H9 (cell line): ENCODE results near the gene FOXK1. TPM values are rescaled to one million over a fixed set of nuclear protein-coding genes. Genes with fewer than 3 reads are reported as not detected.

Source experiments
- DNase-seq: peaks from one replicate; pipeline ENCODE4 v3.0.0-alpha.2; 2017
- H2AFZ ChIP-seq: one replicate; pipeline ENCODE4 v1.6.1; 2013; ENCODE audit warnings: mild to moderate bottlenecking, low read length, control low read depth, moderate library complexity
- H2AK5ac ChIP-seq: 2 replicates; pipeline ENCODE4 v1.6.1; 2013; ENCODE audit warnings: low read length, control low read depth, mixed read lengths; ENCODE audit not compliant: insufficient read length
- H2BK120ac ChIP-seq: one replicate; pipeline ENCODE4 v1.6.1; 2013; ENCODE audit warnings: low read depth, mild to moderate bottlenecking, low read length, control low read depth, inconsistent platforms; ENCODE audit not compliant: poor library complexity, severe bottlenecking
- H2BK12ac ChIP-seq: 2 replicates; pipeline ENCODE4 v1.6.1; 2013; ENCODE audit warnings: low read length, control low read depth, mixed read lengths, low read depth; ENCODE audit not compliant: insufficient read length
- H2BK15ac ChIP-seq: 2 replicates; pipeline ENCODE4 v1.6.1; 2013; ENCODE audit warnings: low read depth, low read length, control low read depth
- H2BK20ac ChIP-seq: one replicate; pipeline ENCODE4 v1.6.1; 2013; ENCODE audit warnings: low read depth, mild to moderate bottlenecking, low read length, control low read depth, inconsistent platforms; ENCODE audit not compliant: poor library complexity, severe bottlenecking
- H2BK5ac ChIP-seq: 2 replicates; pipeline ENCODE4 v1.6.1; 2013; ENCODE audit warnings: low read length, control low read depth, mixed read lengths; ENCODE audit not compliant: insufficient read length
- H3K14ac ChIP-seq: 2 replicates; pipeline ENCODE4 v1.6.1; 2013; ENCODE audit warnings: low read length, control low read depth; ENCODE audit not compliant: insufficient read depth
- H3K18ac ChIP-seq: 2 replicates; pipeline ENCODE4 v1.6.1; 2013; ENCODE audit warnings: low read depth, mild to moderate bottlenecking, mixed read lengths, low read length, control low read depth; ENCODE audit not compliant: insufficient read length
- H3K23ac ChIP-seq: 2 replicates; pipeline ENCODE4 v1.6.1; 2013; ENCODE audit warnings: low read length, control low read depth, mixed read lengths, low read depth; ENCODE audit not compliant: insufficient read length
- H3K23me2 ChIP-seq: 2 replicates; pipeline ENCODE4 v1.6.1; 2013; ENCODE audit warnings: low read depth, mild to moderate bottlenecking, mixed read lengths, low read length, control low read depth; ENCODE audit not compliant: insufficient read length, poor library complexity, severe bottlenecking
- H3K27ac ChIP-seq: 2 replicates; pipeline ENCODE4 v1.5.1; 2013; ENCODE audit warnings: low read length, control low read depth, mixed read lengths, low read depth; ENCODE audit not compliant: insufficient read length
- H3K27me3 ChIP-seq: 2 replicates; pipeline ENCODE4 v1.6.1; 2013; ENCODE audit warnings: low read length, control low read depth, inconsistent platforms; ENCODE audit not compliant: insufficient read depth
- H3K4ac ChIP-seq: 2 replicates; pipeline ENCODE4 v1.6.1; 2013; ENCODE audit warnings: low read depth, mild to moderate bottlenecking, control low read depth, inconsistent platforms, low read length, moderate library complexity
- H3K4me1 ChIP-seq: 2 replicates; pipeline ENCODE4 v1.6.1; 2013; ENCODE audit warnings: low read length, control low read depth, inconsistent platforms; ENCODE audit not compliant: insufficient read depth
- H3K4me2 ChIP-seq: 2 replicates; pipeline ENCODE4 v1.6.1; 2013; ENCODE audit warnings: low read length, control low read depth, mixed read lengths; ENCODE audit not compliant: insufficient read length, insufficient read depth
- H3K56ac ChIP-seq: 2 replicates; pipeline ENCODE4 v1.6.1; 2013; ENCODE audit warnings: low read depth, mild to moderate bottlenecking, mixed read lengths, low read length, control low read depth; ENCODE audit not compliant: insufficient read length
- H3K79me1 ChIP-seq: 2 replicates; pipeline ENCODE4 v1.6.1; 2013; ENCODE audit warnings: low read depth, mild to moderate bottlenecking, moderate library complexity, low read length, control low read depth, inconsistent platforms; ENCODE audit not compliant: insufficient read depth, poor library complexity, severe bottlenecking
- H3K79me2 ChIP-seq: 2 replicates; pipeline ENCODE4 v1.6.1; 2013; ENCODE audit warnings: low read length, control low read depth, inconsistent platforms; ENCODE audit not compliant: insufficient read depth
- H3K9ac ChIP-seq: 2 replicates; pipeline ENCODE4 v1.6.1; 2013; ENCODE audit warnings: low read length, control low read depth, mixed read lengths; ENCODE audit not compliant: insufficient read length; ENCODE audit errors: extremely low read depth
- H3K9me3 ChIP-seq: one replicate; pipeline ENCODE4 v1.6.1; 2013; ENCODE audit warnings: low read depth, low read length, inconsistent platforms; ENCODE audit not compliant: control insufficient read depth
- H3T11ph ChIP-seq: one replicate; pipeline ENCODE4 v1.6.1; 2013; ENCODE audit warnings: mild to moderate bottlenecking, low read length, control low read depth, inconsistent platforms
- H4K20me1 ChIP-seq: one replicate; pipeline ENCODE4 v1.6.1; 2013; ENCODE audit not compliant: control insufficient read depth, insufficient read length, insufficient read depth
- H4K5ac ChIP-seq: 2 replicates; pipeline ENCODE4 v1.6.1; 2013; ENCODE audit warnings: low read depth, mild to moderate bottlenecking, mixed read lengths, low read length, control low read depth; ENCODE audit not compliant: insufficient read length
- H4K8ac ChIP-seq: replicated peaks from 2 replicates; pipeline ENCODE4 v1.6.1; 2013; ENCODE audit warnings: low read length, control low read depth, mixed read lengths, low read depth; ENCODE audit not compliant: insufficient read length
- H4K91ac ChIP-seq: 2 replicates; pipeline ENCODE4 v1.6.1; 2013; ENCODE audit warnings: low read depth, mild to moderate bottlenecking, moderate library complexity, mixed read lengths, low read length, control low read depth; ENCODE audit not compliant: insufficient read length
- H3K27ac Mint-ChIP-seq, 3 experiments: 2 replicates in 2 of 3; 3 replicates in 1 of 3; pipeline ENCODE4 v1.8.0; 2020 to 2021; ENCODE audit warnings: mixed read lengths in 3 of 3, mild to moderate bottlenecking in 1 of 3, moderate library complexity in 1 of 3
- H3K27me3 Mint-ChIP-seq: 2 replicates; pipeline ENCODE4 v1.8.0; 2021; ENCODE audit warnings: low read depth, mild to moderate bottlenecking, moderate library complexity, mixed read lengths
- H3K36me3 Mint-ChIP-seq, 3 experiments: 2 replicates in 2 of 3; 3 replicates in 1 of 3; pipeline ENCODE4 v1.8.0; 2020 to 2021; ENCODE audit warnings: low read depth in 3 of 3, mixed read lengths in 3 of 3; ENCODE audit not compliant: insufficient read depth in 1 of 3
- H3K4me1 Mint-ChIP-seq, 2 experiments: 2 replicates each; pipeline ENCODE4 v1.8.0; 2020; ENCODE audit warnings: mixed read lengths in 2 of 2
- H3K4me3 Mint-ChIP-seq, 2 experiments: 2 replicates in 1 of 2; 3 replicates in 1 of 2; pipeline ENCODE4 v1.8.0; 2020 to 2021; ENCODE audit warnings: mild to moderate bottlenecking in 2 of 2, mixed read lengths in 2 of 2, moderate library complexity in 1 of 2
- H3K9me3 Mint-ChIP-seq, 2 experiments: 2 replicates in 1 of 2; 3 replicates in 1 of 2; pipeline ENCODE4 v1.8.0; 2020; ENCODE audit warnings: mild to moderate bottlenecking in 2 of 2, mixed read lengths in 2 of 2, moderate library complexity in 1 of 2
- WGBS: extraction: QIAGEN DNeasy Blood & Tissue Kit; methylation state at CpG from one replicate; pipeline ENCODE4 v1.1.7; 2013; ENCODE audit warnings: missing lambda C conversion rate, low lambda C conversion rate, mixed read lengths; ENCODE audit not compliant: insufficient read length; ENCODE audit errors: extremely low coverage; 5-methylcytosine and 5-hydroxymethylcytosine counted together
- total RNA-seq: library from RNA; stranded (reverse); gene quantifications from 2 replicates; pipeline ENCODE4 v1.2.1, GENCODE V29; 2021
- TF ChIP-seq, protein P1 (sequence below): fragments of 200-600 bp; sonication (generic); conservative IDR thresholded peaks from 3 replicates; pipeline ENCODE4 v1.8.0; 2021; ENCODE audit warnings: antibody characterized with exemption, mild to moderate bottlenecking

FOXK1 gene
- total RNA-seq, 1 experiment from 2014 or later = 14.4 TPM

DNA sequence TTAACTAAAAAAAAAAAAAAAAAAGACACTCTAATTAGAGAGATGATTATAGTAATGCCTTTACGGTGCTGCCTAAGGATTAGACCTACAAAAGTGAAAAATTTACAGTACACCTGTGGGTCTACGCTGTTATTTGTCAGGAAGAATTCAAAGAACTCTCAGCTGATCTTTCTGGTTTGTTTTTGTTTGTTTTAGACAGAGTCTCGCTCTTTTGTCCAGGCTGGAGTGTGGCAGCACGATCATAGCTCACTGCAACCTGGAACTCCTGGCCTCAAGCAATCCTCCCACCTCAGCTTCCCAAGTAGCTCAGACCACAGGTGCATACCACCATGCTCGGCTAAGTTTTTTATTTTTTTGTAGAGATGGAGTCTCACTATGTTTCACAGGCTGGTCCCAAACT, 28.3 kb upstream of the FOXK1 start:
- Mint-ChIP-seq H3K27me3 (peaks cover 24% of the 10 kb centered on the region), H3K27ac (no peak overlapping the region), H3K9me3 (peaks cover 19 to 45% of the 10 kb centered on the region in 2 experiments), H3K4me3 (no peak overlapping the region), H3K4me1 (peaks cover 9 to 12% of the 10 kb centered on the region in 2 experiments), H3K36me3 (peaks cover 0 to 2% (median 0%) of the 10 kb centered on the region in 3 experiments; a peak in 4 of 7 replicates)
- Histone ChIP-seq H3K79me1 (no peaks in the 10 kb centered on the region), H4K20me1 (no peaks in the 10 kb centered on the region), H2AFZ (no peak overlapping the region), H2BK5ac (no peak overlapping the region), H3K79me2 (no peaks in the 10 kb centered on the region), H3K9me3 (no peaks in the 10 kb centered on the region), H4K8ac (no peak overlapping the region), H3K4me2 (no peak overlapping the region), H3K23me2 (no peaks in the 10 kb centered on the region), H3K27me3 (no peaks in the 10 kb centered on the region), H3K18ac (no peak overlapping the region), H2BK12ac (no peak overlapping the region), H3K23ac (no peak overlapping the region), H4K5ac (no peak overlapping the region), H3T11ph (no peak overlapping the region), H2AK5ac (no peak overlapping the region), H3K4me1 (no peaks in the 10 kb centered on the region), H3K9ac (no peak overlapping the region), H4K91ac (no peak overlapping the region), H2BK15ac (no peak overlapping the region), H3K27ac (no peak overlapping the region), H3K56ac (no peak overlapping the region), H2BK20ac (no peak overlapping the region), H3K14ac (no peak overlapping the region), H3K4ac (no peak overlapping the region), H2BK120ac (no peak overlapping the region)
- no peak for DNase-seq
- no CpG with 5 or more reads among the region's 5 CpGs for WGBS
- TF ChIP-seq, protein P1, sequence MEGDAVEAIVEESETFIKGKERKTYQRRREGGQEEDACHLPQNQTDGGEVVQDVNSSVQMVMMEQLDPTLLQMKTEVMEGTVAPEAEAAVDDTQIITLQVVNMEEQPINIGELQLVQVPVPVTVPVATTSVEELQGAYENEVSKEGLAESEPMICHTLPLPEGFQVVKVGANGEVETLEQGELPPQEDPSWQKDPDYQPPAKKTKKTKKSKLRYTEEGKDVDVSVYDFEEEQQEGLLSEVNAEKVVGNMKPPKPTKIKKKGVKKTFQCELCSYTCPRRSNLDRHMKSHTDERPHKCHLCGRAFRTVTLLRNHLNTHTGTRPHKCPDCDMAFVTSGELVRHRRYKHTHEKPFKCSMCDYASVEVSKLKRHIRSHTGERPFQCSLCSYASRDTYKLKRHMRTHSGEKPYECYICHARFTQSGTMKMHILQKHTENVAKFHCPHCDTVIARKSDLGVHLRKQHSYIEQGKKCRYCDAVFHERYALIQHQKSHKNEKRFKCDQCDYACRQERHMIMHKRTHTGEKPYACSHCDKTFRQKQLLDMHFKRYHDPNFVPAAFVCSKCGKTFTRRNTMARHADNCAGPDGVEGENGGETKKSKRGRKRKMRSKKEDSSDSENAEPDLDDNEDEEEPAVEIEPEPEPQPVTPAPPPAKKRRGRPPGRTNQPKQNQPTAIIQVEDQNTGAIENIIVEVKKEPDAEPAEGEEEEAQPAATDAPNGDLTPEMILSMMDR = no peak
